Renal pelvis (tissue), 4 donors: ENCODE data around the gene PATE4. TPM values are rescaled to one million over a fixed set of nuclear protein-coding genes. Genes with fewer than 3 reads are reported as not detected.

Source experiments
- DNase-seq: peaks from one replicate; pipeline ENCODE4 v3.0.0-alpha.2; 2013
- polyA plus RNA-seq, 3 donors: library from polyadenylated mRNA; unstranded; fragments of 120-200 nt; gene quantifications; one replicate each; pipeline ENCODE4 v1.2.1, GENCODE V29; 2013; ENCODE audit not compliant: insufficient read length in 3 of 3

The PATE4 gene
- polyA plus RNA-seq, 3 donors, result 0.31 TPM; not detected in 2

- DNase-seq, result peak; percentile 93
Observed at GRCh38 chr11:125887373-125888324, 54.5 kb downstream of the PATE4 start, which contains the start of gene HYLS1. TSS of gene HYLS1 (plus strand) at chr11:125887668. CDS start at chr11:125899369, 11,701 bp downstream.

Other genes starting within 250 kb of the PATE4 start
- 100 to 1,000 TPM; 184 to 217 (median 205) TPM for gene STT3A, start 240.5 kb upstream of the PATE4 start, polyA plus RNA-seq
- 10 to 100 TPM; 26.8 to 29.7 (median 28.5) TPM for gene CHEK1, start 208.2 kb upstream of the PATE4 start, polyA plus RNA-seq
- 1 to 10 TPM in 1 of 3 donors, under 1 TPM in 2; 0.53 to 1.0 (median 0.80) TPM for gene ACRV1, start 152.5 kb upstream of the PATE4 start, polyA plus RNA-seq
- gene PATE1, start 87.0 kb upstream of the PATE4 start, polyA plus RNA-seq, result not detected
- not detected for gene PATE2, start 54.5 kb upstream of the PATE4 start, polyA plus RNA-seq
- gene PATE3, start 45.2 kb upstream of the PATE4 start, polyA plus RNA-seq, result under 1 TPM in 1 of 3 donors, not detected in 2; 0.13 TPM
- 10 to 100 TPM; 10.5 to 12.4 (median 11.4) TPM for gene HYLS1, start 54.4 kb downstream of the PATE4 start, polyA plus RNA-seq
- 10 to 100 TPM; 15.5 to 19.9 (median 17.1) TPM for gene PUS3, start 69.9 kb downstream of the PATE4 start, polyA plus RNA-seq
- 1 to 10 TPM; 4.7 to 5.5 (median 4.8) TPM for gene DDX25, start 71.2 kb downstream of the PATE4 start, polyA plus RNA-seq
- gene VSIG10L2, start 112.7 kb downstream of the PATE4 start, polyA plus RNA-seq, result under 1 TPM in 1 of 3 donors, not detected in 2; 0.06 TPM
- gene CDON, start 229.6 kb downstream of the PATE4 start, polyA plus RNA-seq, result 10 to 100 TPM; 23.8 to 30.0 (median 29.8) TPM